SK-N-SH treated with all-trans-retinoic acid at 6 μM for 48 hours (cell line): ENCODE data around the gene GABBR2.

ENCODE experiments used
- ARNTL ChIP-seq: fragments of 450-650 bp; formaldehyde crosslinking; IDR thresholded peaks from 2 replicates; pipeline ENCODE4 v1.5.0; 2020; ENCODE audit warnings: low read depth, mild to moderate bottlenecking, moderate library complexity, borderline replicate concordance
- CREB5 ChIP-seq: fragments of 250-450 bp; sonication (Bioruptor Pico); IDR thresholded peaks from 2 replicates; pipeline ENCODE4 v1.5.1; 2020; ENCODE audit warnings: low read depth, mild to moderate bottlenecking, moderate library complexity
- ESRRG ChIP-seq: fragments of 250-450 bp; sonication (Bioruptor Pico); IDR thresholded peaks from 2 replicates; pipeline ENCODE4 v1.6.1; 2021; ENCODE audit warnings: mild to moderate bottlenecking
- PPARA ChIP-seq: fragments of 250-450 bp; sonication (Bioruptor Pico); IDR thresholded peaks from 2 replicates; pipeline ENCODE4 v1.5.0; 2020; ENCODE audit warnings: mild to moderate bottlenecking, borderline replicate concordance
- RARB ChIP-seq: fragments of 250-450 bp; sonication (Bioruptor Pico); IDR thresholded peaks from 2 replicates; pipeline ENCODE4 v1.8.0; 2021; ENCODE audit warnings: mild to moderate bottlenecking, moderate library complexity
- ZNF565 ChIP-seq: fragments of 450-650 bp; formaldehyde crosslinking; conservative IDR thresholded peaks from 2 replicates; pipeline ENCODE4 v1.5.0; 2020; ENCODE audit warnings: low read depth, mild to moderate bottlenecking, moderate library complexity
- TF ChIP-seq, protein P1 (sequence below): fragments of 250-450 bp; sonication (Bioruptor Pico); IDR thresholded peaks from 2 replicates; pipeline ENCODE4 v1.8.0; 2021; ENCODE audit warnings: low read depth, mild to moderate bottlenecking, moderate library complexity, borderline replicate concordance

DNA sequence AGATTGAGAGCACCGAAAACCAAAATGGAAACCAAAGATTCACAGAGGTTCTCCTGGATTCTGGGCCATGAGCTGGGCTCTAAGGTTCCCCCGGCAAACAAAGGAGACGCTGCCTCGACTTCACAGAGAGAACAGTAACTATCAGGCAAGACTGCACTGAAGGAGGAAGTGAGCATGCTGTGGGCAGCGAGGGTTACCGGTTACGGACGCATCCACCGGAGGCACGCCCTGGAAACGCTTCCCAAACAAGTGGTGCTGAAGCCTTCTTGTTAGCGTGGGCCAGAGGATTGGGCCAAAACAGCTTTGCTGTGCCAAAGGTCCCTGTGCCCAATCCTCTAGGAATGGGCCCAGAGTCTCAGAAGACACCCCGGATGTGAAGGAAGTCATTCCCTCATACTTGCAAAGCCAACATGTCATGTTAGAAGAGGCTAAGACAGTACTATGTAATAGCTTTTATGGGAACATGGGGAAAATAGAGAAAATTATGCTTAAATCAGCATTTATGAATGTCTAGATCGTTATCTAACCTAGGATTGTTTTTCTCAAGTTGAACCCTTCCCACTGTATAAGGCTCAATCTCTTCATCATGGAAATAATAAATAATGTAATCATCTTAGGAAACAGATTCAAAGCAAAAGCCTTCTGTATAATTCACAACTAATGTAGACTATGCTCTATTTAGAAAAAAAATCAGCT, 145.4 kb downstream of the GABBR2 start:
- TF ChIP-seq, protein P1, sequence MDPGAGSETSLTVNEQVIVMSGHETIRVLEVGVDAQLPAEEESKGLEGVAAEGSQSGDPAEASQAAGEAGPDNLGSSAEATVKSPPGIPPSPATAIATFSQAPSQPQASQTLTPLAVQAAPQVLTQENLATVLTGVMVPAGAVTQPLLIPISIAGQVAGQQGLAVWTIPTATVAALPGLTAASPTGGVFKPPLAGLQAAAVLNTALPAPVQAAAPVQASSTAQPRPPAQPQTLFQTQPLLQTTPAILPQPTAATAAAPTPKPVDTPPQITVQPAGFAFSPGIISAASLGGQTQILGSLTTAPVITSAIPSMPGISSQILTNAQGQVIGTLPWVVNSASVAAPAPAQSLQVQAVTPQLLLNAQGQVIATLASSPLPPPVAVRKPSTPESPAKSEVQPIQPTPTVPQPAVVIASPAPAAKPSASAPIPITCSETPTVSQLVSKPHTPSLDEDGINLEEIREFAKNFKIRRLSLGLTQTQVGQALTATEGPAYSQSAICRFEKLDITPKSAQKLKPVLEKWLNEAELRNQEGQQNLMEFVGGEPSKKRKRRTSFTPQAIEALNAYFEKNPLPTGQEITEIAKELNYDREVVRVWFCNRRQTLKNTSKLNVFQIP = no peak
- no peak for TF ChIP-seq CREB5 (CRISPR knock-in tag)
- TF ChIP-seq PPARA = no peak
- TF ChIP-seq RARB (CRISPR knock-in tag) = no peak
- TF ChIP-seq ESRRG (CRISPR knock-in tag) = no peak
- TF ChIP-seq ZNF565 = no peak
- no peak for TF ChIP-seq ARNTL (CRISPR knock-in tag)
